ENCODE results near the gene RNF187.
"Not testable (repeated sequence)": the region's sequence is repeated elsewhere in the genome, so short reads cannot be mapped to it uniquely, and the experiment has no call there.

RNF187 gene

GRCh38 chr1:228486596-228487335 is 416 bp upstream of the RNF187 start:
- DNase-seq (ENCODE audit: low read depth): peak; percentile 87

- DNase-seq (ENCODE audit: low read depth): peak; percentile 24
Measured at GRCh38 chr1:228488125-228488817, 1.1 kb downstream of the RNF187 start.

GRCh38 chr1:228488818-228489674 is 1.9 kb downstream of the RNF187 start:
- no peak for DNase-seq (ENCODE audit: low read depth)

- DNase-seq (ENCODE audit: low read depth): peak; percentile 70
Measured at GRCh38 chr1:228490120-228491078, 3.2 kb downstream of the RNF187 start.

GRCh38 chr1:228493141-228494043 is 6.2 kb downstream of the RNF187 start:
- no peak for DNase-seq (ENCODE audit: low read depth)

- DNase-seq (ENCODE audit: low read depth): no peak
Measured at GRCh38 chr1:228494044-228494353, 6.8 kb downstream of the RNF187 start.

GRCh38 chr1:228494391-228494790 is 7.2 kb downstream of the RNF187 start:
- DNase-seq (ENCODE audit: low read depth): no peak

GRCh38 chr1:228494970-228495853 is 8.0 kb downstream of the RNF187 start:
- DNase-seq (ENCODE audit: low read depth): no peak

GRCh38 chr1:228496084-228496483 is 8.9 kb downstream of the RNF187 start:
- no peak for DNase-seq (ENCODE audit: low read depth)

GRCh38 chr1:228496494-228496893 is 9.3 kb downstream of the RNF187 start:
- no peak for DNase-seq (ENCODE audit: low read depth)

GRCh38 chr1:228497206-228497605 is 10.0 kb downstream of the RNF187 start:
- no peak for DNase-seq (ENCODE audit: low read depth)

GRCh38 chr1:228497817-228498216 is 10.6 kb downstream of the RNF187 start:
- DNase-seq (ENCODE audit: low read depth): no peak

GRCh38 chr1:228500143-228500734 is 13.1 kb downstream of the RNF187 start:
- DNase-seq (ENCODE audit: low read depth): no peak

- peak; percentile 86 for DNase-seq (ENCODE audit: low read depth)
Measured at GRCh38 chr1:228500901-228501871, 14.0 kb downstream of the RNF187 start.

GRCh38 chr1:228502522-228502921 is 15.3 kb downstream of the RNF187 start:
- no peak for DNase-seq (ENCODE audit: low read depth)

- not testable (repeated sequence) for DNase-seq (ENCODE audit: low read depth)
Measured at GRCh38 chr1:228505944-228506343, 18.8 kb downstream of the RNF187 start.

- DNase-seq (ENCODE audit: low read depth): no peak
Measured at GRCh38 chr1:228507961-228508652, 20.9 kb downstream of the RNF187 start.
